ENCODE data around the gene PDCD5.

GRCh38 chr19:32626969-32627368 is 46.0 kb downstream of the PDCD5 start:
- TF ChIP-seq CTCF (IDR thresholded peaks at IDR 0.05) (no peak), POLR2AphosphoS5 (IDR thresholded peaks at IDR 0.05; ENCODE audit: insufficient read depth in 1 of 2, low read depth in 1 of 2) (no peak)
